Mesenteric fat pad (tissue), 1 donor: ENCODE measurements around the gene IMPDH2. TPM values are rescaled to one million over a fixed set of nuclear protein-coding genes. Genes with fewer than 3 reads are reported as not detected.
"Not testable (repeated sequence)": the region's sequence is repeated elsewhere in the genome, so short reads cannot be mapped to it uniquely, and the experiment has no call there.

Experiments used
- DNase-seq: peaks from one replicate; pipeline ENCODE4 v3.0.0-alpha.2; 2020; ENCODE audit warnings: low spot score
- total RNA-seq: library from RNA; stranded (reverse); fragmentation: NEBNext Ultra II Directional; extraction: Animal tissue kit (Norgen Biotek cat#: 25700); gene quantifications from one replicate; pipeline ENCODE4 v1.2.1, GENCODE V29; 2021
- donor health status: DM: yes; HTN: yes; CAD: no.

Gene IMPDH2
- total RNA-seq, 1 donor from 2014 or later: 123 TPM

DNA sequence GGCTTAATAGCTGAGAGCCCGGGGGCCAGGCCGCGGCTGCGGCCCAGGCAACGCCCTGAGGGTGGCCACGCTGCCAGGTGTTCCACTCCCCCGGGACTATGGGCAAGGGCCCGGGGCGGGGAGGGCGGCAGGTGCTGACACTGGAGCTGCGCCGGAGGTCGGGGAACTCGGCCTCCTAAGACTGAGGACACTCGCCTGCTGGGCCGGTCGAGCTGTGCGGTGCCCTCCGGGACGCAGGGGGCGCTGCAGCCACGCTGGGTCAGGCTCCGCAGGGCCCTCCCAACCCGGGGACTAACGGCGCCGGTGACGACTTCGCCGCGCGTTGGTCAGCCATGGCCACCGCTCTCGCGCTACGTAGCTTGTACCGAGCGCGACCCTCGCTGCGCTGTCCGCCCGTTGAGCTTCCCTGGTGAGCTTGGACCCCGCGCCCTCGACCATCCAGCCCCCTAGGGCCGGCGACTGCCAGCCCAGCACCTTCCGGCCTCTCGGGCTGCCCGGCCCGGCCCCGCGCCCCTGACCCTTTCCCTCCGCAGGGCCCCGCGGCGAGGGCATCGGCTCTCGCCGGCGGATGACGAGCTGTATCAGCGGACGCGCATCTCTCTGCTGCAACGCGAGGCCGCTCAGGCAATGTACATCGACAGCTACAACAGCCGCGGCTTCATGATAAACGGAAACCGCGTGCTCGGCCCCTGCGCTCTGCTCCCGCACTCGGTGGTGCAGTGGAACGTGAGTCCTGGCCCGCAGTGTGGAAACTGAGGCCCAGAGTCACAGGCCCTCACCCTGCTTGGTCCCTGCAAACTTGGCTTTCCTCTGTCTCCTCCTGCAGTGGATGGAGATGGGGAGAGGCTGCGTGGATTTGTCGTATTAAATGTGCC, 7.1 kb downstream of the IMPDH2 start, which contains the start of gene NDUFAF3:
Gene NDUFAF3 (plus strand): TSS at position 309 of the 875 bp plus-strand sequence. CDS start 24 bp downstream, at position 333.
- peak; percentile 99 for DNase-seq

DNA sequence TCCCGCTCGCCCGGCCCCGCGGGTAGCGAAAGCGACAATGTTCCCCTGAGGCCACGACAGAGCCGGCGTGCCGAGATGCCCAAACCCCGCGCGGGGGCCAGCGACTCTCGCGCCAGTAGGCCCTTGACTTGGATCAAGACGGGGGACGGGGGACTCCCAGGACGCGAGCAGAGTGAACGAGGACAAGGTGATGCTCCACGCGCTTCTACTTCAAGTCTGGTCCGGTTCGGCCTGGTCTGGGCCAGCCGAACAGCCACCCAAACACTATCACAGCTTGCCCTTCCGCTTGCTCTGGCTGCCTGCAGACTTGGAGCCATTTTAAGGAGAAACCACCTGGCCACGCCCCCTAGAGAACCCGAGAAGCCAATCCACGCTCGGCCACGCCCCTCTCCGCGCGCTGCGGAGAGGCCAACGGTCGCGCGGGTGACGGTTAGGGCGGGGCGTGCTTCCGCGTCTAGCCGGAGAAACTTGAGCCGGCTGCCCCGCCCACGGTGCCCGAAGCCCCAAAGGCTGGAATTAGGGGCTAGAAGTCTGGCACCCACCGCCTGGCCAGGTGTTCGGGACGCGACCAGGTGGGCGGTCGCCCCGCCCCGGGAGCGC, 7.9 kb downstream of the IMPDH2 start:
- peak; percentile 99 for DNase-seq

DNA sequence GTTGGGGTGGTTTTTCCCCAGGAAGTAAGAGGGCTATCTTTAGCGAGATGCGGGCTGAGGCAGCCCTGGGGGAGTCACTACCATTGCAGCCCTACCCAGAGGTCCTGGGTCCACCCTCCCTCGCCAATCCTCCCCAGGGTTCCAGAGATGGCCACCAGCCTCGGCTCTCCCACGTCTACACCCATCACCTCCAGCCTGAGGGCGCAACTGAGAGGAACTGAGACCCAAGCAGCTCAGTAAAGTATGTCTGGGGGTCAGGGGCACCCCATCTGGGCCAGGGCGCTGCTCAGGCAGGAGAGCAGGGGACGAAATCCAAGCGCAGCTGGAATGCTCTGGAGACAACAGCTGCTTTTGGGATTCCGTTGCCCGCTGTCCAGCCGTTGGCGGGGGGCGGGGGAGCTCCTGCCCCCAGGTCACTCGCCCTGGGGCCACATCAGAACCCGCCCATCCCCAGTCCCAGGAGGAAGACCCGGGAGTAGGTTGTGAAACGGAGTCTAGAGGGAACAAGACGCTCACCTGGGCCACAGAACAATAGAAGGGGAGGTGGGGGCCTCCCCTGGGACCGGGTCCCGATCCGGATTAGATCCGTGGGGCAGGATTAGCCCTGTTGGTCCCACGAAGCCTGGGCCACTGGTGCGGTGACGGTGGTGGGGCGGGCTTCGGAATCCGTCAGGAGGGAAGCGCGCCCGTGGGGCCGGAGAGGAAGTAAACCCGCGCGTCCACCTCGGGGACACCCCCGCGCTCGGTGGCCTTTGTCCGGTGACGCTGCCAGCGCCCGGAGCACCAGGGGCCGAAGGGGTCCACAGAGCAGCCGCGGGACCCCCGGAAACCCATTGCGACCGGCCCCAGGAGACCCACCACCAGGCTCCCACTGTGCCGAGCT, 8.6 kb downstream of the IMPDH2 start:
- no peak for DNase-seq

GRCh38 chr3:49019941-49020329, 9.3 kb downstream of the IMPDH2 start:
- DNase-seq: no peak

DNA sequence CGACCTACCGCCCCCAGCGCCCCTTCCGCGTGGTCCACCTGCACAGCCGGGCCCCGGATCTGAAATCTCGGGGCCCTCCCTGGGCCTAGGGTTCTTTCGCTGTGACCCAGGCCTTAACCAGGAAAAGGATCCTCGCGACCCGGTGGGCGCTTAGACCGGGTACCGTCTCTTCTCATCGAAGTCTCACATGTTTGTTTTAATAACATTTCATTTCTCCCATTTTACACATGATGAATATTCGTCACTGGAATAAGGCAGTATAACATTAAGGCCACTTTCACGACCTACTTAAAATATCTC, 10.5 kb downstream of the IMPDH2 start:
- DNase-seq: no peak

- DNase-seq: no peak
Observed at GRCh38 chr3:49017971-49018706, 11.1 kb downstream of the IMPDH2 start, which contains the start of gene DALRD3. Gene DALRD3 (minus strand): TSS chr3:49018580. CDS start chr3:49018564, 16 bp downstream.

GRCh38 chr3:49017229-49017970, 11.8 kb downstream of the IMPDH2 start:
- no peak for DNase-seq

DNA sequence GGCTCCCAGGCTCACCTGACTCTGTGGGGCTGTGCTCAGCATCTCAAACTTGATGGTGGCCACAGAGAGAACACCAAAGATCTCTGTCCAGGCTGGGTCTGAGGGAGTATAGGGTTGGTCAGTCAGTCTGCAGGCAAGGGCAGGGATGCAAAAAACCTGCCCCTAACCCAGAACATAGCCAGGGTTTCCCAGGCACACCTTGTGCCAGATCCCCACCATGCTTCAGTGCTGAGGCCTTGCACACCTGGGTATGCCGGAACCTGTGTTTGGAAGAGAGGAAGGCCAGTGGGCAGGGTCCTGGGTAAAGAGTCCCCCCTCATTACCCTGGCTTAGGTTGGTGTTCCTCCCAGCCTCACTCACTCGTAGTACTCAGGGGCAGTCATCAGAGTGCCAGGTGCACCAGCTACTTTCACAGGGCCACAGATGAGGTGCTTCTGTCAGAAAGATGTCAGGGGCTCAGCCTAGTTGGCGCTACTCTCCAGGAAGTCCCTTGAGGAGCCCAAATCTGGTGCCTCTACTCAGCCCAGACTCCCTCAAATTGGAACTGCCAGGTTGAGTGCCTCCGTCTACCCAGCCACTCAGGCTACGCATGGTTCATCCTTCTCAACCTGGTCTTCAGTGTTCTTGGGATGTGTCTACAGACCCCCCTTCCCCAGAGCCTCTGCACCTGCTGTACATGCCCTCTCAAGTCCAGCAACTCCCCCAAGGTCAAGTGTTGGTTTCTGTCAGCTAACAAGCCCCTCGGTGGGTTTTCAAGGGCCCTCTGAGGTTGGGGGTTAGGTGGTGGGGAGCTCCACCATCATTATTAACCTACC, 12.6 kb downstream of the IMPDH2 start:
- no peak for DNase-seq

- no peak for DNase-seq
Observed at GRCh38 chr3:49015765-49016164, 13.4 kb downstream of the IMPDH2 start.

GRCh38 chr3:49015072-49015471, 14.1 kb downstream of the IMPDH2 start:
- DNase-seq: no peak

GRCh38 chr3:49013738-49014660, 15.2 kb downstream of the IMPDH2 start:
- no peak for DNase-seq

- no peak for DNase-seq
Observed at GRCh38 chr3:49013113-49013737, 16.0 kb downstream of the IMPDH2 start.

- no peak for DNase-seq
Observed at GRCh38 chr3:49012441-49013017, 16.7 kb downstream of the IMPDH2 start.

GRCh38 chr3:49009396-49009795, 19.8 kb downstream of the IMPDH2 start:
- DNase-seq: no peak

GRCh38 chr3:49008627-49009026, 20.6 kb downstream of the IMPDH2 start:
- not testable (repeated sequence) for DNase-seq

- DNase-seq: peak; percentile 96
Observed at GRCh38 chr3:49007771-49008528, 21.2 kb downstream of the IMPDH2 start.
